ENCODE measurements around the gene VWA3B. TPM values are rescaled to one million over a fixed set of nuclear protein-coding genes. Genes with fewer than 3 reads are reported as not detected.
"Not testable (repeated sequence)": the region's sequence is repeated elsewhere in the genome, so short reads cannot be mapped to it uniquely, and the experiment has no call there.

VWA3B gene
- total RNA-seq, 1 experiment from 2014 or later, result not detected

GRCh38 chr2:98253461-98254070, 166.6 kb downstream of the VWA3B start:
- Histone ChIP-seq H3K9me2 (replicated peaks; ENCODE audit: insufficient read depth, low read length) (no peaks in the 10 kb centered on the region), H3K9ac (ENCODE audit: low read length) (no peak overlapping the region), H3K9me3 (ENCODE audit: low read length) (no peaks in the 10 kb centered on the region), H3K4me2 (ENCODE audit: low read depth, low read length, poor library complexity, severe bottlenecking) (no peak overlapping the region), H3K27ac (ENCODE audit: low read length) (no peak overlapping the region), H3K4me3 (ENCODE audit: low read length) (no peak overlapping the region), H3K79me2 (ENCODE audit: low read length) (no peaks in the 10 kb centered on the region), H2AFZ (ENCODE audit: low read length) (no peak overlapping the region), H3K4me1 (ENCODE audit: low read length) (peaks cover 4% of the 10 kb centered on the region; the same call in 1 of the 2 replicates), H4K20me1 (ENCODE audit: insufficient read depth, low read depth, low read length) (no peaks in the 10 kb centered on the region), H3K27me3 (ENCODE audit: low read length) (no peaks in the 10 kb centered on the region), H3K36me3 (ENCODE audit: insufficient read depth, low read length) (no peaks in the 10 kb centered on the region)
- no peak for DNase-seq

DNA sequence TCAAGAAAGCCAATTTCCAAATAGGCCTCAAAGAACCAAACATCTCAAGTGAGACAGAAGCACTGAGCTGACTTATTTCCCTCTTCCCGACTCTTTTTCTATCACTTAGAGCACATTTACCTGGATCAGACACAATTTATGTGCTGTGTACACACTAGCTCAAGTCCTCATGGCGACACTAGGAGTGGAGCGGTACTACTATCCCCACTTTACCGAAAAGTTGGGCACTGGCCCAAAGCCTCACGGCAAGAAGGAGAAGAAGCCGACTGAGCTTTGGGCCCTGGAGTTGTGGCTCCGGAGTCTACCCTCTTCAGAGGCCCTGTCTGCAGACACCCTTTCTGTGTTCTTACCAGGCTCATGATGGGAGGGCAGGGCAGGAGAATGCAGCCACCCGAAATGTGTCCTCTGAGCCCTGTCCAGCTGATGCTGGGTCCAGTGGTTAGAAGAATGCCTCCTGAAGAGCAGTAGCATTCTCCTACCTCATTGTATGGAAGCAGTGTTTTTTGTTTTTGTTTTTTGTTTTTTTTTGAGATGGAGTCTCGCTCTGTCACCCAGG, 167.6 kb downstream of the VWA3B start:
- Histone ChIP-seq H3K9me2 (replicated peaks; ENCODE audit: insufficient read depth, low read length) (no peaks in the 10 kb centered on the region), H3K27me3 (ENCODE audit: low read length) (no peaks in the 10 kb centered on the region), H4K20me1 (ENCODE audit: insufficient read depth, low read depth, low read length) (no peaks in the 10 kb centered on the region), H3K4me2 (ENCODE audit: low read depth, low read length, poor library complexity, severe bottlenecking) (no peak overlapping the region), H3K36me3 (ENCODE audit: insufficient read depth, low read length) (no peaks in the 10 kb centered on the region), H3K9ac (ENCODE audit: low read length) (no peak overlapping the region), H3K4me1 (ENCODE audit: low read length) (peaks cover 4% of the 10 kb centered on the region; the same call in 1 of the 2 replicates), H3K9me3 (ENCODE audit: low read length) (no peaks in the 10 kb centered on the region), H3K79me2 (ENCODE audit: low read length) (no peaks in the 10 kb centered on the region), H3K27ac (ENCODE audit: low read length) (no peak overlapping the region), H3K4me3 (ENCODE audit: low read length) (no peak overlapping the region), H2AFZ (ENCODE audit: low read length) (no peak overlapping the region)
- DNase-seq, result no peak

GRCh38 chr2:98258906-98259305, 171.9 kb downstream of the VWA3B start:
- no peaks in the 10 kb centered on the region for H3K9me2 ChIP-seq (replicated peaks; ENCODE audit: insufficient read depth, low read length)
- no peak overlapping the region for H3K9ac ChIP-seq (ENCODE audit: low read length)
- H3K79me2 ChIP-seq (ENCODE audit: low read length), result no peaks in the 10 kb centered on the region
- H3K27me3 ChIP-seq (ENCODE audit: low read length), result no peaks in the 10 kb centered on the region
- H3K36me3 ChIP-seq (ENCODE audit: insufficient read depth, low read length), result no peaks in the 10 kb centered on the region
- H3K4me2 ChIP-seq (ENCODE audit: low read depth, low read length, poor library complexity, severe bottlenecking), result no peak overlapping the region
- peaks cover 20% of the 10 kb centered on the region for H3K9me3 ChIP-seq (ENCODE audit: low read length)
- H3K4me1 ChIP-seq (ENCODE audit: low read length), result no peaks in the 10 kb centered on the region
- H3K4me3 ChIP-seq (ENCODE audit: low read length), result no peak overlapping the region
- no peak overlapping the region for H3K27ac ChIP-seq (ENCODE audit: low read length)
- no peak overlapping the region for H2AFZ ChIP-seq (ENCODE audit: low read length)
- DNase-seq, result no peak
- no peaks in the 10 kb centered on the region for H4K20me1 ChIP-seq (ENCODE audit: insufficient read depth, low read depth, low read length)

DNA sequence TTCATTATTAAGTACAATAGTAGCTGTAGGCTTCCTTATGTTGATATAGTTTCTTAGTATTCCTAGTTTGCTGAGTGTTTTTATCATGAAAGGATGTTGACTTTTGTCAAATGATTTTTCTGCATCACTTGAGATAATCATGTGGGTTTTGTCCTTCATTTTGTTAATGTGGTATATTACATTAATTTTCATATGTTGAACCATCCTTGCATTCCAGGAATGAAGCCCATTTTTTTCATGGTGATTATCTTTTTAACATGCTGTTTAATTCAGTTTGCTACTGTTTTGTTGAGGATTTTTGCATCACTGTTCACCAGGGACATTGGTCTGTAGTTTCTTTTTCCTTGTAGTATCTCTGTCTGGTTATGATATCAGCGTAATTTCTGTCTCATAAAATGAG, 176.4 kb downstream of the VWA3B start:
- Histone ChIP-seq H4K20me1 (ENCODE audit: insufficient read depth, low read depth, low read length) (no peaks in the 10 kb centered on the region), H3K36me3 (ENCODE audit: insufficient read depth, low read length) (no peaks in the 10 kb centered on the region), H3K9ac (ENCODE audit: low read length) (no peak overlapping the region), H3K79me2 (ENCODE audit: low read length) (no peaks in the 10 kb centered on the region), H2AFZ (ENCODE audit: low read length) (no peak overlapping the region), H3K9me2 (replicated peaks; ENCODE audit: insufficient read depth, low read length) (no peaks in the 10 kb centered on the region), H3K4me2 (ENCODE audit: low read depth, low read length, poor library complexity, severe bottlenecking) (no peak overlapping the region), H3K4me3 (ENCODE audit: low read length) (no peak overlapping the region), H3K9me3 (ENCODE audit: low read length) (peaks cover 29% of the 10 kb centered on the region), H3K27ac (ENCODE audit: low read length) (no peak overlapping the region), H3K4me1 (ENCODE audit: low read length) (no peaks in the 10 kb centered on the region), H3K27me3 (ENCODE audit: low read length) (no peaks in the 10 kb centered on the region)
- no peak for DNase-seq

DNA sequence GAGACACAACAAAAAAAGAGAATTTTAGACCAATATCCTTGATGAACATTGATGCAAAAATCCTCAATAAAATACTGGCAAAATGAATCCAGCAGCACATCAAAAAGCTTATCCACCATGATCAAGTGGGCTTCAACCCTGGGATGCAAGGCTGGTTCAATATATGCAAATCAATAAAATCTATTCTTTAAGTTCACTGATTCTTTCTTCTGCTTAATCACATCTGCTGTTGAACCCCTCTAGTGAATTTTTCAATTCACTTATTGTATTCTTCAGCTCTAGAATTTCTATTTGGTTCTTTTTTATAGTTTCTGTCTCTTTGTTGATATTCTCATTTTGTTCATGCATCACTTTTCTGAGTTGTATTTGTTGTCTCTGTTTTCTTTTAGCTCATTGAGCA, 181.3 kb downstream of the VWA3B start:
- not testable (repeated sequence) for H3K4me1 ChIP-seq (ENCODE audit: low read length); H2AFZ ChIP-seq (ENCODE audit: low read length); H3K4me2 ChIP-seq (ENCODE audit: low read depth, low read length, poor library complexity, severe bottlenecking); H3K36me3 ChIP-seq (ENCODE audit: insufficient read depth, low read length); DNase-seq; H3K9me2 ChIP-seq (replicated peaks; ENCODE audit: insufficient read depth, low read length); H3K27ac ChIP-seq (ENCODE audit: low read length); H3K4me3 ChIP-seq (ENCODE audit: low read length); H3K9ac ChIP-seq (ENCODE audit: low read length); H4K20me1 ChIP-seq (ENCODE audit: insufficient read depth, low read depth, low read length); H3K27me3 ChIP-seq (ENCODE audit: low read length); H3K79me2 ChIP-seq (ENCODE audit: low read length)
- H3K9me3 ChIP-seq (ENCODE audit: low read length), result peaks cover 22% of the 10 kb centered on the region

DNA sequence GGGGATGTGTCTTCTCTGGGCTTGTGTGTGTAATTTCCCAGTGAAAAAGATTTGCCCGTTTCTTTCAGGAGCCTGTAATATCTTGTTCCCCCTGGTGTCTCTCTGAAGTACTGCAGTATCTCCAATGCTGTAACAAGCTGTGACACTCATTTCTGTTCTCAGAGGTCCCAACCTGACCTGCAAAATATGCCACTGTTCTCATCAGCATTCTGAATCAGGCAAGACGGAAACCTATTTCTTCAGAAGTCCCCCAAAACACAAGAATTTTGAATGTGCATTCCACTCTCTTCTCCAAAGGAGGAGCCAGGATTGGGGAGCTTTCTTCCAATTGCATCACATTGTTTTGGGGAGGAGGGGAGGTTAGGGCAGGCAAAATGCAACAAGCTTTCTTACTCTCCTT, 182.3 kb downstream of the VWA3B start:
- Histone ChIP-seq H3K36me3 (ENCODE audit: insufficient read depth, low read length) (no peaks in the 10 kb centered on the region), H3K9me2 (replicated peaks; ENCODE audit: insufficient read depth, low read length) (no peaks in the 10 kb centered on the region), H3K79me2 (ENCODE audit: low read length) (no peaks in the 10 kb centered on the region), H3K27ac (ENCODE audit: low read length) (no peak overlapping the region), H3K9me3 (ENCODE audit: low read length) (peaks cover 11% of the 10 kb centered on the region; the same call in 1 of the 2 replicates), H4K20me1 (ENCODE audit: insufficient read depth, low read depth, low read length) (no peaks in the 10 kb centered on the region), H3K9ac (ENCODE audit: low read length) (no peak overlapping the region), H3K4me2 (ENCODE audit: low read depth, low read length, poor library complexity, severe bottlenecking) (no peak overlapping the region), H3K27me3 (ENCODE audit: low read length) (no peaks in the 10 kb centered on the region), H3K4me3 (ENCODE audit: low read length) (no peak overlapping the region), H2AFZ (ENCODE audit: low read length) (no peak overlapping the region), H3K4me1 (ENCODE audit: low read length) (no peaks in the 10 kb centered on the region)
- DNase-seq, result peak; percentile 79

DNA sequence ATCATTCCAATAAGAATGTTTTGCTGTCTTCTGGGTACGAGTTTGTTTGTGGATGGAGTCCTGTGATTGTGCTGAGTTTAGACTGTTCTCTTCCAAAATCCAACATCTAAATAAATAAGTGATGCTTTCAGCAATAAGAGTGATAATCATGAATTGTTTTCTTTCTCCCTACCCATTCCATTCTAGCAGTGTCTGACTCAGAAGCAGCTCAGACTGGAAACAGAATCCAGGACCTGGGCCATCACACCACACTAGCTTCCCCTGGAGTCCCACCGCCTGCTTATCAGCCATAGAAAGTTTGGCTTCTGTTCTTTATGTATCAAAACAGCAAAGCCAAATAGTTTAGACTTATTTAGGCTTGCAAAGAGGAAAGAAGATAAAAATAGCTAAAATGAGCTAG, 182.9 kb downstream of the VWA3B start:
- Histone ChIP-seq H3K27me3 (ENCODE audit: low read length) (no peaks in the 10 kb centered on the region), H3K36me3 (ENCODE audit: insufficient read depth, low read length) (no peaks in the 10 kb centered on the region), H3K9ac (ENCODE audit: low read length) (no peak overlapping the region), H3K27ac (ENCODE audit: low read length) (no peak overlapping the region), H3K4me2 (ENCODE audit: low read depth, low read length, poor library complexity, severe bottlenecking) (no peak overlapping the region), H3K4me3 (ENCODE audit: low read length) (no peak overlapping the region), H3K9me2 (replicated peaks; ENCODE audit: insufficient read depth, low read length) (no peaks in the 10 kb centered on the region), H2AFZ (ENCODE audit: low read length) (no peak overlapping the region), H4K20me1 (ENCODE audit: insufficient read depth, low read depth, low read length) (no peaks in the 10 kb centered on the region), H3K79me2 (ENCODE audit: low read length) (no peaks in the 10 kb centered on the region), H3K9me3 (ENCODE audit: low read length) (peaks cover 7% of the 10 kb centered on the region; the same call in 1 of the 2 replicates), H3K4me1 (ENCODE audit: low read length) (no peaks in the 10 kb centered on the region)
- no peak for DNase-seq

DNA sequence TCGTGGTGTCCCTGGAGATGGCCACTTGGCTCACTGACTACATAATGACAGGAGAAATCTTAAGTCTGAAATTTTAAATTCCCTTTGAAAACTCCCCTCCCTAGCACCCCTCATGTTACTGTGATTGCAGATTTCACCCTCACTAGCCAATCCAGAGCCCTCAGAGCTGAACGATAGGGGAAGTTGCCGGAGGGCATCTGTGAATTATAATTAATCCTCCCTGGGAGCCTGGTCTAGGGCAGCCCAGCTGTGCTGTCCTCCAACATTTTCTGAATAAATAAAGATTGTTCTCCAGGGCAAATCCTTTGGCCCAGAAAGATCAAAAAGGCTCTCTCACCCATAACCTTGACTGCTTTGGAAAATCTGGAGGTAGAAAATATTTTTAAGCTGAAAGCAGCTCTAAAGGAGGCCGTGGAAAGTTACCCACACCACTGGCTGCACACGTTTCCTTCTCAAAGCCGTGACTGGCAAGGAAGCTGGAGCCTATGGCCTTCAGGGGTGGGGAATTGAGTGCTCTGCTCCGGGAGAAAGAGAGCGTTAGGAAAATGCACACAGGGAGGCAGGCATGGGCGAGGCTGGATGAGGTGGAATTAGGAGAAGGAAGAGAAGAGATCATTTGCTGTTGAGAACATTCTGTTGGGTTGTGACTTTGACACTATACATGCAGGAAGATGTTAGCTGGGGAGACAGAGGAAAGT, 190.3 kb downstream of the VWA3B start:
- DNase-seq, result no peak
- Histone ChIP-seq H3K4me3 (ENCODE audit: low read length) (no peak overlapping the region), H3K27ac (ENCODE audit: low read length) (no peak overlapping the region), H3K4me2 (ENCODE audit: low read depth, low read length, poor library complexity, severe bottlenecking) (no peak overlapping the region), H4K20me1 (ENCODE audit: insufficient read depth, low read depth, low read length) (no peaks in the 10 kb centered on the region), H3K9me2 (replicated peaks; ENCODE audit: insufficient read depth, low read length) (no peaks in the 10 kb centered on the region), H3K9ac (ENCODE audit: low read length) (no peak overlapping the region), H3K36me3 (ENCODE audit: insufficient read depth, low read length) (no peaks in the 10 kb centered on the region), H3K4me1 (ENCODE audit: low read length) (no peaks in the 10 kb centered on the region), H3K79me2 (ENCODE audit: low read length) (no peaks in the 10 kb centered on the region), H3K27me3 (ENCODE audit: low read length) (no peaks in the 10 kb centered on the region), H2AFZ (ENCODE audit: low read length) (no peak overlapping the region), H3K9me3 (ENCODE audit: low read length) (no peaks in the 10 kb centered on the region)

All from Karpas-422 (cell line).